Spleen (tissue), 7 donors: Measurements from ENCODE around the gene MACROH2A1.

Experiments used
- CTCF ChIP-seq, 11 experiments: fragments of 200-600 bp in 7 of 11; fragments of 450-650 bp in 4 of 11; sonication (generic) in 4 of 11; IDR thresholded peaks in 8 of 11; conservative IDR thresholded peaks in 3 of 11; 1 replicate in 7 of 11; 2 replicates in 4 of 11; pipeline versions ENCODE4 v1.4.0 to v1.8.0; 2016 to 2021; ENCODE audit warnings: antibody characterized with exemption in 11 of 11, inconsistent platforms in 4 of 11, mild to moderate bottlenecking in 1 of 11
- POLR2A ChIP-seq, 3 donors: fragments of 450-650 bp; IDR thresholded peaks; one replicate each; pipeline ENCODE4 v1.5.1; 2017; ENCODE audit warnings: antibody characterized with exemption in 3 of 3, mild to moderate bottlenecking in 1 of 3
- POLR2AphosphoS5 ChIP-seq, 3 donors: sonication (generic); formaldehyde crosslinking; IDR thresholded peaks; one replicate each; pipeline ENCODE4 v1.5.1; 2017; ENCODE audit warnings: antibody characterized with exemption in 3 of 3
- donor health status: DM: no; HTN: no; CAD: no; lungs with moderate emphysema.
- donor health status: DM: no; HTN: no; CAD: no.
- donor health status: DM: no; HTN: no; CAD: no.

DNA sequence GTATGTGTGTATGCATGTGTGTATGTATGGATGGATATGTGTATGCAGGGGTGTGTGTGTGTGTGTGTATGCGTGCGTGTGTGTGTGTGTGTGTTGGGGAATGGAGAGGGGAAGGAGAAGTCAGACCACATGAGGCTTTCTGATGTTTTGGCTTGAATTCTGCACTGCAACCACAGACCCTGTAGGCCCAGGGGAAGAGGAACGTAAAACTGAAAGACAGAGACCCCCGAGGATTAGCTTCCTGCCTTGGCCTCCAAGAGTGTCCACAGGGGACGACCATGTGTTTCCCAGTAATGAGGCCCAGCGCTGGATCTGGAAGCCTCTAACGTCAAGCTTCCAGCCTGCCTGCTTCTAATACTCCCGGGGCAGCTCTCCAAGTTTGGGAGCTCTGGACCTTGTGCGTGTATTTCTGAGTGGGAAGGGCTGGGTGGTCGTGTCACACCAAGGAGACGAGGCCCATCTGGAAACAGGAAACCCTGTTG is 42.4 kb upstream of the MACROH2A1 start:
- TF ChIP-seq CTCF (IDR thresholded peaks at IDR 0.05 in 8 of 11, conservative IDR thresholded peaks at IDR 0.05 in 3 of 11) (no peak), POLR2A (IDR thresholded peaks at IDR 0.05) (no peak), POLR2AphosphoS5 (IDR thresholded peaks at IDR 0.05) (no peak)
